Measurements from ENCODE around the gene PLCXD3.

GRCh38 chr5:41414598-41414997 is 95.8 kb downstream of the PLCXD3 start:
- TF ChIP-seq CTCF (IDR thresholded peaks at IDR 0.05) (no peak), POLR2A (IDR thresholded peaks at IDR 0.05) (no peak)

All from prostate gland (tissue), 2 donors.